Fibroblast of skin of left biceps (primary cell): ENCODE results near the gene GSDME.
A peak's percentile ranks its signal among the peaks of the same experiment; 100 is the strongest.
"Not testable (repeated sequence)": the region's sequence is repeated elsewhere in the genome, so short reads cannot be mapped to it uniquely, and the experiment has no call there.

Experiments
- DNase-seq, 2 experiments: peaks; one replicate each; pipeline ENCODE4 v3.0.0-alpha.2; 2013; ENCODE audit warnings: low read depth in 2 of 2

Gene GSDME

DNA sequence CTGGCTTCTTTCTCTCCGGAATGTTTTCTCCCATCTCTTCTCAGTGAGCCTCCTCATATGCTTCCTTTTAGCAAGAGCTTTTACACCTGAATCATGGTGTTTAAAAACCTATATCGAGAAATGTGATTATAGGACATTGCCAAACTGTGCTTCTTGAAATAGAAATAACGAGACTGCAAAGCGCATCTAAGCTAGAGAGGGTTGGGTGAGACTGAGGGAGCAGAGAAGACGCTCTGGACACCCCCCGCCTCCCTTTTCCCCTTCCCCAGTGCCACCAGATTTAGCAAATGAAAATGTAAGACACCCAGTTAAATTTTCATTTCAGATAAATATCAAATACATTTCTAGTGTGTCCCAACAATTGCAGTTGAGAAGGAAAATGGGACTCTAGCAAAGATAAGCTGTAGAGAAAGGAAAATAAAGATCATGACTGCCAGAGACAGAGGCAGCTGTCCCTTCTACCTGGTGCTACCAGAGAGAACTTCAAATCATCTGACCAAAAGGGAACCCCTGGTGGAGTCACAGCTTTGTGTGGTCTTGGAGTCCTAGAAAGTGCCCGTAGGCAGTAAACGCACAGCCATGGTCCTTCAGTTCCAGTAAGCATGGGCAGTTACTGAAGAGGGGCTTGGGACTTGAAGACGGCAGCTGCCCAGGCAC, 14.6 kb downstream of the GSDME start:
- no peak for DNase-seq

DNA sequence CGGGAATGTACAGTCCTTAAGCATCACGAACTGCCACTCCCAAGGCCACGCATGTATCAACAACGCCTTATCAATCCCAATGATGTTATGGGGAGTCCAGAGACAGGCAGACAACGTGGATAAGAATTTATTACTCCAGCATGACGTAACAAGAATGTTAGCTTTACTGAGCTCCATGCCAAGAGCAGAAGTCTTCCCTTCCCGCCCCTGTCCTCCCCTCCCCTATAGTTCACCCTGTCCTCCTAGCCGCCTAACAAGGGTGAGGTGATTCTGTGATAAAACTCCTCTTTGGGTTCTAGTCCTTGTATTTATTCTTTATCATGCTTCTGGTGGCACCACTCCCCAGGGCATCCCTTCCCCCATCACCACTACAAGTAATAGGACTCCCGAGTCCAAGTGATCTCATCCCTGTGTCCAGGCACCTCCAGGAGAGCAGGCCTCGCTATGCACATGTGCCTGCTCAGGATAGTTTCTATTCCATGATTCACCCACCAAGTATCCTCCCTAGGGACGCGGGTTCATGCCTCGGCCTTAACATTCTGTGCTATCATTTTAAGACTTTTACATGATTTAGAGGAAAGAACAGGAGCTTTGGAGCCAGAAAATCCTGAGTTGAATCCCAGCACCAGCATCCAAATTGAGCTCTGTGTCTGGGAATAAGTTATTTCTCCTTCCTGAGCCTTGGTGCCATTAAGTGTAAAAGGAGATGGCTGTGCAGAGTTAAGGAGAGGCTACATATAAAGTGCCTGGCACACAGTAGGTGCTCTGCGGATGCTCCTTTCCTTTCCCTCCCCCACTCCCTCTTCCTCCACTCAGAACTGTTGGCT, 15.4 kb downstream of the GSDME start:
- DNase-seq = peak; percentile 95 to 96

DNA sequence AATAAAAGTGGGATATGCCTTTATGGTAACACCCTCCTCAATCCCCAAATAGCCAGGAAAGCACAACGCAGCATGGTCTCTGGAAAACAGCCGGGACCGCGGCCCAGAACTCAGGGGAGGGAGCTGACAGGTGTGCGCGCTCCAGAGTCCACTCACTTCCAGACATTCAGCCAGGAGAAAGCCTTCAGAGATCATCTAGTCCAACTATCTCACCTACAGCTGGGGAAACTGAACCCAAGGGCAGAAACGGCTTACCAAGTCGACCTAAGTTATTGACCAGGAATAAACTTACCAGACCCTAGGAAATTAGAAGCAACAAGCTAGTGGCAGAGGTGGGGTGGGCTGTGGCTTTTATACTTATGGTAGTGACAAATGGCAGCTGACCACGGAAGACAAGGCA, 16.4 kb downstream of the GSDME start:
- no peak for DNase-seq

DNA sequence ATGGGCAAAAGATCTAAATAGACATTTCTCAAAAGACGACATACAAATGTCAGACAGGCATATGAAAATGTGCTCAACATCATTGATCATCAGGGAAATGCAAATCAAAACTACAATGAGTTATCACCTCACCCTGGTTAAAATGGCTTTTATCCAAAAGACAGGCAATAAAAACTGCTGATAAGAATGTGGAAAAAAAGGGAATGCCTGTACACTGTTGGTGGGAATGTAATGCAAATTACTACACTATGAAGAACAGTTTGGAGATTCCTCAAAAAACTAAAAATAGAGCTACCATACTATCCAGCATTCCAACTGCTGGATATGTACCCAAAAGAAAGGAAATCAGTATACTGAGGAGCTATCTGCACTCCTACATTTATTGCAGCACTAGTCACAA, 18.0 kb downstream of the GSDME start:
- no peak for DNase-seq

DNA sequence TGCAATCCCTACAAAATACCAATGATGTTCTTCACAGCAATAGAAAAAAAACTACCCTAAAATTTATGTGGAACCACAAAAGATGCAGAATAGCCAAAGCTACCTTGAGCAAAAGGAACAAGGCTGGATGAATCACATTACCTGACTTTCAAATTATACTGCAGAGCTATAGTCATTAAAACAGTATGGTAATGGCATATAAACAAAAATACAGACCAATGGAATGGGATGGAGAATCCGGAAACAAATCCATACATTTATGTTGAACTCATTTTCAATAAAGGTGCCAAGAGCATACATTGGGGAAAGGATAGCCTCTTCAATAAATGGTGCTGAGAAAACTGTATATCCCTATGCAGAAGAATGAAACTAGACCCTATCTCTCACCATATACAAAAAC, 18.7 kb downstream of the GSDME start:
- DNase-seq = no peak

DNA sequence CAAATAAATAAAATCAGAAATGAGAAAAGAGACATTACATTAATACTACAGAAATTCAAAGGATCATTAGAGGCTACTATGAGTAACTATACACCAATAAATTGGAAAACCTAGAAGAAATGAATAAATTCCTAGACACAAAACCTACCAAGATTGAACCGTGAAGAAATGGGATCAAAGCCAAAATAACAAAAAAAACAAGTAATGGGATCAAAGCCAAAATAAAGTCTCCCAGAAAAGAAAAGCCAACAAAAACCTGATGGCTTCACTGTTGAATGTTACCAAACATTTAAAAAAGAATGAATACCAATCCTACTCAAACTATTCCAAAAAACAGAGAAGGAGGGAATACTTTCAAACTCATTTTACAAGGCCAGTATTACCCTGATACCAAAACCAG, 20.0 kb downstream of the GSDME start:
- DNase-seq = no peak

DNA sequence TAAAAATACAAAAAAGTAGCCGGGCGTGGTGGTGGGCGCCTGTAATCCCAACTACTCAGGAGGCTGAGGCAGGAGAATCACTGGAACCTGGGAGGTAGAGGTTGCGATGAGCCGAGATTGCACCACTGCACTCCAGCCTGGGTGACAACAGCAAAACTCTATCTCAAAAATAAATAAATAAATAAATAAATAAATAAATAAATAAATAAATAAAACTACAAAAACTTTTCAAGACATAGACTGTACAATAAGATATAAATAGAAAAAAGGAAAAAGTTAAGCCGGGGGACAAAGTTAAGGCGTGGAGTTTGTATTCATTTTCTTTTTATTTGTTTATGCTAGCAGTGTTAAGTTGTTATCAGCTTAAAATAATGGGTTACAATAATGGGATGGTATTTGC, 21.7 kb downstream of the GSDME start:
- DNase-seq = not testable (repeated sequence)

DNA sequence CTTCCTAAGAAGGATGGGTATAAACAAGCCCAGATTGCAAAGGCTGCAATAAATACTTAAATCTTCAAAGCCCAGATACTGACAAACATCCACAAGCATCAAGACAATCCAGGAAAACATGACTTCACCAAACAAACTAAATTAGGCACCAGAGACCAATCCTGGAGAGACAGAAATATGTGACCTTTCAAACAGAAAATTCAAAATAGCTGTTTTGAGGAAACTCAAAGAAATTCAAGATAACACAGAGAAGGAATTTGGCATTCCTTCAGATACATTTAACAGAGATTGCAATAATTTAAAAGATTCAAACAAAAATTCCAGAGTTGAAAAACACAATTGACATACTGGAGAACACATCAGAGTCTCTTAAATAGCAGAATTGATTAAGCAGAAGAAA, 23.0 kb downstream of the GSDME start:
- DNase-seq = no peak

DNA sequence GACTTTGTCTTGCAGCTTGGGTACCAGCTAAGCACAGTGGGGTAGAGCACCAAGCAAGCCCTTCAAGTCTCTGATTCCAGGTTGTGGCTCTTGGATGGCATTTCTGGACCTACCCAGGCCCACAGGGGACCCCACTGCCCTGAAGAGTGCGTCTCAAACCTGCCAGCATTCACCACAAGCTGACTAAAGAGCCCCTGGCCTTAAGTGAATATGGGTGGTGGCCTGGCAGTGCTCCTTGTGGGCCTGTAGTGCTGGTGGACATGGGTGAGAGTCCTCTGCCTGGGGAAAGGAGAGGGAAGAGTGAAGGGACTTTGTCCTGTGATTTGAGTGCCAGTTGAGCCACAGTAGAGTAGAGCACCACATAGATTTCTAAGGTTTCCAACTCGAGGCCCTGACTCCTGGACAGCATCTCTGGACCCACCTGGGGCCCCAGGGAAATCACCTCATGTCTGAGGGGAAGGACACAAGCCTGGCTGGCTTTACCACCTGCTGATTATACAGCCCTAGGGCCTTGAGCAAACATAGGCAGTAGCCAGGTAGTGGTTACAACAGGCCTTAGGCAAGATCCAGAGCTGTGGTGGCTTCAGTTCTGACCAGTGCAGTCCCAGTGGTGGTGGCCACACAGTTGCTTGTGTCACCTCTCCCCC, 23.7 kb downstream of the GSDME start:
- no peak for DNase-seq

DNA sequence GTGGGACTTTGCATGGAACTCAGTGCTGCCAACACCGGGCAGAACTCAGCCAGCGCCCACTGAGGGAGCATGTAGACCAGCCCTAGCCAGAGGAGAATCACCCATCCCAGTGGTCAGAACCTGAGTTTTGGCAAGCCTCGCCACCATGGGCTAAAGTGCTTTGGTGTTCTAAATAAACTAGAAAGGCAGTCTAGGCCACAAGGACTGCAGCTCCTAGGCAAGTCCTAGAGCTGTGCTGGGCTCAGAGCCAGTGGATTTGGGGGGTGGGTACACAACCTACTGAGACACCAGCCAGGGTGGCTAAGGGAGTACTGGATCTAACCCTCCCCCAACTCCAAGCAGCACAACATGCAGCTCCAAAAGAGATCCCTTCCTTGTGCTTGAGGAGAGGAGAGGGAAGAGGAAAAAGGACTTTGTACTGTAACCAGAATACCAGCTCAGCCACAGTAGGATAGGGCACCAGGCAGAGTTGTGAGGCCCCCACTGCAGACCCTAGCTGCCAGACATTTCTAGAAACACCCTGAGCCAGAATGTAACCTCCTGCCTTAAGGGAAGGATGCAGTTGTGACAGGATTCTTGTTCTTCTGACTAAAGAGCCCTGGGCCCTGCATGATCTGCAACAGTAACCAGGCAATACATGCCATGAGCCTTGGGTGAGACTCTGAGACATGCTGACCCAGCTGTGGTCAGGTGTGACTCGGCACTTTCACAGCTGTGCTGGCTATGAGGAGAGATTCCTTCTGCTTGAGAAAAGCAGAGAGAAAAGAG, 24.4 kb downstream of the GSDME start:
- no peak for DNase-seq

DNA sequence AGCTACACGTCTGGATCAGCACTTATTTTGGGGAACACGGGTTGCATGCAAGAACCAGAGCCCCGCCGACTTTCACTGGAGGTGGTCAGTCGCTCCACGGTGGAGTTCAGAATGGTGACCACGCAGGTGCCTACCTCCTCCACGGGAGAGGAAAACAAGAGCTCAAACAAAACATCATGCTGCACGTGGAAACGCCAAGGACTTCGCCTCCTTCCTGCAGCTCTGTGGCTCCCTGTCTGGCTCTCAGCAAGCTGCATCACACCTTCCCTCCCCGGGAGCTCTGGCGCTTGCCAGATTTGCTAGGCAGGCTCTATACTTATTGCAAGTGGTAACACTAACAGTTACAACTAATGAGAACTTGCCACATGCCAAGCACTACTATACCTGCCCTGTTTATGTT, 26.0 kb downstream of the GSDME start:
- DNase-seq = no peak

DNA sequence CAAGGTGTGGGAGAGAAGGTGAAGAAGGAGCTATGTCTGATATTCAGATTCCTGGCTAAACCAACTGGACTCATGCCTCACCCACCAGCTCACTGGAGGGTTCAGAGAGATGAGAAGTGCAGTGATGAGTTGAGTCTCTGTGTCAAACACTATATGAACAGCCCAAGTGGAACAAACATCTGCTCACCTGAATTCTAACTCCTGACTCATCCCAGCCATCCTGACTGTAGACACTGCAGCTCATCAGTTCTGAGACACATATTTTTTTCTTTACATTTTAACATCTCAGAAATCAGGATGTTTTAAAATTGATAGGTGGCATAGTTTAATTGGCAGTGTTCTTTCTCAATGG, 27.3 kb downstream of the GSDME start:
- no peak for DNase-seq

DNA sequence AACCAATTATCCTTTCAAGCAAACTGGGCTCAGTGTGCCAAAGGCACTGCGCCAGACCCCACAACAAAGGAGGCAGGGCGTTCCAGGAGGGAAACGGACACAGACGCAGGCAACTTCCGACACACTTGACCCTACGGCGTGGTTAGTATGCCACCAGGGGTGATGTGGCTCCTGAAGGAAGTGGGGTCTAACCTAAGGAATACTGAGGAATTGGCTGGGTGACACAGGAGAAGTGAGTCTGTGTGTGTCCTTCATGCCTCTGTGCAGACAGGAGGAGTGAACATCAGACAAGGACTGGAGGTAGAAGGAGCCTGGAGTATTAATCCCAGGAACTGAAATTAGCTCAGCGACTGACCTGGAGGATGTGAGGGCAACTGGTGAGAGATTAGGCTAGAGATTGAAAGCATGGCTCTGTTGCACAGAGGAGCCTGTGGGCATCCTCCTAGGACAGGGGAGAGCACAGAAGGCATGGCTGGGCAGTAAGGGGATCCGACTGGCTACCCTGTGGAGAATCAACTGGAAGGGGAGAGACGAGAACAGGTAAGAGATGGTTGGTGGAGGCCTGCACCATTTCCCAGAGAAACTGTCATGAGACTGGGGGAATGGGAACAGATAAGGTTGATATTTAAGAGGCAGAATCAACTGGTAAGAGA, 27.8 kb downstream of the GSDME start:
- DNase-seq = no peak

DNA sequence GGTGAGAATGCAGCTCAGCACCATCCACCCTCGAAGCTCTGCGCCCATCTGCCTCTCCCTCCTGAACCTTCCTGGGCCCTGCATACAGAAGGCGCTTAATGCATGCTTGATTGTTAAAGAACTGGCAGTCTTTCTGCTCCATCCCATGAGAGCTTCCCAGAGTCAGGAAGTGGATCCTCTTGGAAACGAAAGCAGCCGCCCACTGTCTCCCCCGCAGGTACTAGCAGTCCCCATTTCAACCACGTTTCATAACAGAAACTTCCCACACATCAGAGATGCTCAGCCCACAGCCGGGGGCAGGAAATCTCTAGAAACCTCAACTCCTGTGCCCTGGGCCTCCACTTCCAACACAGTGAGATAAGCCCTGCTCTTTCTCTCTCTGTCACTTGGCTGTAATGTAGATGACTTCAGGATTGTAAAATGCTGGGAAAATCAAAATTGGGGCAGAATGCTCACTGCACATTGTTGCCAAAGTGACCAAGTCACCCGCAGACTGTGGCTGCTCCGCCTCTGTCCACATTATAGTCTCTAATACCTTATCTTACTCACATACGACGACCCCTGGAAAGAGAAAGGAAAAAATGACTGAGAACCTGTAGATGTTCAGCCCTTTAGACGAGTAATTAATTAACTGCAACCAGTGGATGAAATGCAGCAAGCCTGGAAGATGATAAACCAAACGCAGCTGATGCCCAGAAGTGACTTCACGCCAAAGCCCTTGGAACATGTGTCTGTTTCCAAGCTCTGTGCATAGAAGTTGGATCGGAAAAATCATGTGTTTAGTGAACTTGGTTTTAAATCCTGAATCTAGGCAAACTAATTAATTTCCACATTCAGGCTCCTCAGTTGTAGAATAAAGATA, 28.5 kb downstream of the GSDME start:
- no peak for DNase-seq

DNA sequence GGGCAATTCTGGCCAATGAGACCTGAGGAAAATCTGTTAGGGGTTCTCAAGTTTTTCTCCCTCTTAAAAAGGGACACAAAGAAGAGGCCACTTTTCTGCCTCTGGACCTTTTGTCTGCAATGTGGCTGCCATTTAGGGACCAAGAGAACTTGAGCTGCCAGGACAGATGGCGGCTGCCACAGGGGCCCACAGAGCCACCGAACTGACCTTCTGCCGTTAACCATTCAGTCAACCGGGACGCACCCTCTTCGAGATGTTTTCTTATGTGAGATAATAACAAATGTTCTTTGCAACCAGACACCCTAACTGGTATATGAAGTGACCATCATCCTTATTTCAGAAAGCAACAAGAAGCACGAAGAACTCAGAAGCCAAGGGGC, 29.2 kb downstream of the GSDME start:
- no peak for DNase-seq

DNA sequence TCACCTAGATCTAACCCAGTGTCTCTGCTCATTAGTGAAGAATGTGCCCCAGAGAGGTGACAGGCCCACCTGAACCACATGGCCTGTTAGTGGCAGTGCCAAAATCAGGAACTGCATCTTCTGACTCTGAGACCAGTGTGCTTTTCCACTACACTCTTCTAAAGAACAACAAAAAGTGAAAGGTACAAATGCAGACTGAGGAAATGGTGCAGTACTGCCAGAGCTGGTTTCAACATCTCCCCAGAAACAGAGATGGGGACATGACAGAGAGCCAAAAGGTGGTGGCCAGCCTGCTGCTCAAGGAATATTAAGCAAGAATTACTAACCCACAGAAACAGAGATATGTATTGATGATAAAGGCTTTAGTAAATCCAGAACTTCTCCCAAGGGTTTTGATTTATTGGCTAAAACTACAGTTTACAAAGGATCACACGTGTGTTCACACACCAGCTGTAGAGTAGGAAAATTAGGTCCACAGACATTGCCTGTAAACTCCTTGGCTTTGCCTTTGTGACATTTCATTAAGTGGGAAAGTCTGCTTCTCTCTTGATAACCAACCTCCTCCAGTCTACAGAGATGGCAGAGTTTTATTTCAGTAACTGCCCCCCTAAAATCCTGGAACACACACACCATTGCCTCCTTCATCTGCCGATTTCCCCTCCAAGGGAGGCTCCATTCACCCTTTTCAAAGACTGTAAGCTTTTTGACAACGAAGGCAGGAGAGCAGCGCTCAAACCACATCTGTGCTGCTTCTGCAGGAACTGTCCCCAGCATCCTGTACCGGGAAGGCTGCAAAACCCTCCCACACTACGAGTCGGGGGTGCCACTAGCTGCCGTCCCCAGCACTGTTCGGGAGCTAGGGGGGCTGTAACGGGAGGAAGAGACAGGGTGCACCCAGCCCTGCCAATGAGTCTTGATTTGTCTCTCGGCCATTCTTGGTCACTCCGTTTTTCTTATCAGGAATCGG, 29.8 kb downstream of the GSDME start:
- DNase-seq = no peak

DNA sequence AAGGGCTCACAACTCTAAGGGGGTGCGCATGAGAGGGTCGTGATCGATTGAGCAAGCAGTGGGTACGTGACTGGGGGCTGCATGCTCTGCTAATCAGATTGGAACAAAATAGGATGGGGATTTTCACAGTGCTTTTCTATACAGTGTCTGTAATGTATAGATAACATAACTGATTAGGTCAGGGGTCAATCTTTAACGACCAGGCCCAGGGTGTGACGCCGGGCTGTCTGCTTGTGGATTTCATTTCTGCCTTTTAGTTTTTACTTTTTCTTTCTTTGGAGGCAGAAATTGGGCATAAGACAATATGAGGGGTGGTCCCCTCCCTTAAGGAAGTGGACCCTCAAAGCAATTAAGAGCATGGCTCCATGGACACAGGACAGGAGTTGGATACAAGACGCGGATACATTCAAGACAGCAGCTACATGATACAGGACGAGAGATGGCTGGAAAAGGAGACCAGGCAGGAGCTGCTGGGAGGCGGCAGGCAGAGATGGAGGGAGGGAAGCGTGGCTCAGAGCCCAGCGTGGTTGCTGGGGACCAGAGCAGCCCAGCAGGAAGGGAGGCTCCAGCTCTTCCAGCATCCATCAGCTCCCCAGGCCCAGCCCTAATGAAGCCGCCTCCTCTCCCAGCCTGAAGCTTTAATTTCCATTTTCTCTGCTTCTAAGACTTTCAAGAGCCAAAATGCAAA, 31.6 kb downstream of the GSDME start:
- no peak for DNase-seq

DNA sequence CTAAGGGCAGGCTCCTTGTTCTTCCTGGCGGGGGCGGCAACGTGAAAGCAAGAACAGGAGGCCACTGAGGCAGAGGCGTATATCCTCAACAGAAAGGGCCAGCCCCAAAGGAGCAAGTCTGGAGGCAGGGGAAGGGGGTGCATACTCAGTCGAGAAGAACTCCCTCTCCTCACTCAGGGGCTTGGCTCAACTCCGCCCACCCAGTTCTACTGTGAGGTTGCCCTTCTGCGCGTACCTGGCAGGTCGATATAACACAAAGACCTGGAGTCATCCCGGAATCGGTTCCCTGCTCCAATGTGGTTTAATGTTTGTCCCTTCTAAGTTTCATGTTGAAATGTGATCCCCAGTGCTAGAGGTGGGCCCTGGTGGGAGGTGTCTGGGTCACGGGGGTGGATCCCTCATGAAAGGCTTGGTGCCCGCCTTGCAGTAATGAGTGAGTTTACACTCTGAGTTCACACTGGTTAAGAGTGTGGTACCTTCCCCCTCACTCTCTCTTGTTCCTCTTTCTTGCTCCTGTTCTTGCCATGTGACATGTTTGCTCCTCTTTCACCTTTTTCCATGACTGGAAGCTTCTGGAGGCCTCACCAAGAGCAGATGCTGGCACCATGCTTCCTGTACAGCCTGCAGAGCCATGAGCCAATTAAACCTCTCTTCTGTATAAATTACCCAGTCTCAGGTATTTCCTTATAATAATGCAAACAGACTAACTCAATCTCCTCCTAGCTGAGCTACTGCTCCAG, 32.6 kb downstream of the GSDME start:
- DNase-seq = no peak

DNA sequence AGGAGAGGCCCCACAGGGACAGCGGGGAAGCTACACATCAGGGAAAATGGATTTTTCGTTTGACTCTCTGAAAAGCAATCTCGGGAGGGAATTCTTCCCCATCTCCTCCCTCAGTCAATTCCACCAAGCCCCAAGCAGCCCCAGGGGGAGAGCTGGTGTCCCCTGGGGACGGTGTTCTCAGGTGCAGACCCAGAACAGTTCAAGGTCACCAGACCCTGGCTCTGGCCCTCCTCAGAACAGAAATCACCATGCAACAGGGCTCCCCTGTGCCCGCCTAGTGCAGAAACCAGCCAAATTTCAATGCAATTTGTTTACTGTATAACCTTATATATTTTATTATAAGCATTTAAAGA, 34.1 kb downstream of the GSDME start:
- no peak for DNase-seq
